Measurements from ENCODE around the gene NR5A2.

Gene NR5A2

DNA sequence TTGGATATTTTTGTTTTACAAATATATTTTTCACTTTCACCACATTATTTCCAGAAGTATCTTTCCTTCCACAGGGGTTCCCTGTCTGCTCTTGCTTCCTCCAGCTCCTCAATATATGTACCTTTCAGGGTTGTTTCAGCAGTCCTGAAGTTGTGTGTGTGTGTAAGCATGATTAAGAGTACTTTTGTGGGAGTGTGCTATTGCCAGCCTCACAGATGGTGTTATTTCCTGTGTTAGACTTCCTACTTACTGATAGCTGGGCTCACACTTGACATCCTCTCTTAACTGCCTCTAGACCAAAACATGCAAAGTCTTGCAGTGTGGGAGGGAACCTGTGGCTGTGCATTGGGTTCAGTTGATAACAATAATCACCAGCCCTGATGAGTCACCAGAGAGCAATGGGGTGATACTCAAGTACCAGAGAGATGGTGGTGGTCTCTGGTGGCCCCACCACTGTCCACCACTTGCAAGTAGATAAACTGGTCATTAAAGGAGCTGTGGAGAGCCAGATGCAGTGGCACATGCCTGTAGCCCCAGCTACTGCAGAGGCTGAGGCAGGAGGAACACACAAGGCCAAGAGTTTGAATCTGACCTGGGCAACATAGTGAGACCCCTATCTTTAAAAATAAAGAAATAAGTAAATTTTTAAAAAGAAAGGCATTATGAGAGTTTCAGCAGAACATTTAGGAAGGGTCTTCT, 126.7 kb downstream of the NR5A2 start:
- in situ Hi-C loops (cut with MboI; ENCODE audit: low sequenced_read_pairs): no loop called here

DNA sequence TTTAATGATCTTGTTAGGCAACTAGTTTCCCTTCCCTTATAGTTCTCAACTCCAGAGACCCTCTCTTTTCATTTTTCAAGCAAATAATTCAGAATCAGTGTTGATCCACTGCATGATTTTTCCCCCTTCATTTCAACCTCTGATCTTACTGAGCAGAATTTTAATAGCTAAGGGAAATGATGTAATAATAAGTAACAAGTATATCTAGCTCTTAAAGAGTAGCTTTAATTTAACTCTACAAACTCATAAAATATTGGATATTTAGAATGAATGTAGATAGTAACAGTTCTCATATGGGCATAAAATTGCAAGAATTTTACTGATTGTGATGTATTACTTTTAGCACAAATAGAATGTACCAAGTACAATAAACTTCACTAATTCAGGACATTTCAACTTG, 130.2 kb downstream of the NR5A2 start:
- in situ Hi-C loops (cut with MboI; ENCODE audit: low sequenced_read_pairs): no loop called here

DNA sequence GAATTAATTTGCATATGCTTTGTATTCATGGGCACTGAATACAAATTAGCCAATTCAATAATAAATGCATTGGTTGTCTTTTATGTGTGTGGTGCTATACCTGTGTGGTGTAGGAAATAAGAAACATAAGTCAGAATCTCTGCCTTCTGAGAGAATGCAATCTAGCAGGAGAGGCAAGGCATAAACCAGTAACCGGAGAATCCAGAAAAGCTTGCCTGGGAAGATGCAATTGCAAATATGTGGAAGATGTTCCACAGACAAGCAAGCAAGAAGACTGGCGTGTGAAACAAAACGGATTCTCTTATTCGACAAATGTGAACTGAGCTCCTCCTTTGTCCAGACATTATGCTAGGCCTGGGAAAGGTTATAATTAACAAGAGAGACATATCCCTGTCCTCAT, 134.3 kb downstream of the NR5A2 start:
- in situ Hi-C loops (cut with MboI; ENCODE audit: low sequenced_read_pairs): no loop called here

DNA sequence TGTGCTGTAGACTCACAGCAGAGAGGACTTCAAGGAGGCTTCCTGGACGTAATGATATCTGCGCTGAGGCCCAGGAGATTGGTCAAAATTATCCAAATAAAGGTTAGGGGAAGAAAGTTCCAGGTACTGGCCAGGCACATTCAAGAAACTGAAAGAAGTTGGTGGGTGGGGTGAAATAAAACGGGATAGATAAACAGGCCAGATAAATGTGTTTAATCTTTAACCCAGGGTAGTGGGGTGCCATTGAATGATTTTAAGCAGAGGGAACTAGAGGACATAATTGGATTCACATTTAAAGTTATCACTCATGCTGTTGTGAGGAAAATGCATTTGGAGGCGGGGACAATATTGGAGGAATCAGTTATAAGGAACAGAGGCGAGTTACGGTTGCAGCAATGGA, 134.7 kb downstream of the NR5A2 start:
- in situ Hi-C loops (cut with MboI; ENCODE audit: low sequenced_read_pairs): no loop called here

DNA sequence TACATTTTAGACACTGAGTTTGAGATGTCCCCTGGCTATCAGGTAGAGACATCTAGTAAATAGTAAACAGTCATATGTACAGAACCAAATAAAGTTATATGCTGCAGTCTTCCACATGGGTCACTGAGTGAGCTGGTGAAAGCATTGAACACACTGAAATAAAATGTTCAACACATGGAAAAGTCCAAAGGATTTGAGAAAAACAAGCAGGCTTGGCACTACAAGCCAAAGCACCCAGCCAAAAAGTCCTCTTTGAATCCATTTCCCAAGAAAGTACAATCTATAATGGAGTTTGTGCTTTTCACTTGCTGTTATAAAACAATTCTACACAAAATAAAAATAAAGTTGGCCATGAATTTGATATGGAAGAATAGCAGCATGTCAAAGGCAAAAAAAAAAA, 135.4 kb downstream of the NR5A2 start:
- in situ Hi-C loops (cut with MboI; ENCODE audit: low sequenced_read_pairs): no loop called here

DNA sequence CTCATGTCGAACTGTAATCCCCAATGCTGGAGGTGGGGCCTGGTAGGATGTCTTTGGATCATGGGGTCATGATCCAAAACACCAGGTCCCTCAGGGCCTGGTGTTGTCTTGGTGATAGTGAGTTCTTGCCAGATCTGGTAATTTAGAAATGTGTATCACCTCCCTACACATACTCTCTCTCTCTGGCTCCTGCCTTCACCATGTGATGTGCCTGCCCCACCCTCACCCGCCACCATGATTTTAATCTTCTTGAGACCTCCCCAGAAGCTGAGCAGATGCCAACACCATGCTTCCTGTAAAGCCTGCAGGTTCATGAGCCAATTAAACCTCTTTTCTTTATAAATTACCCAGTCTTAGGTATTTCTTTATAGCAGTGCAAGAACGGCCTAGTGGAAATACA, 136.4 kb downstream of the NR5A2 start:
- in situ Hi-C loops (cut with MboI; ENCODE audit: low sequenced_read_pairs): no loop called here

DNA sequence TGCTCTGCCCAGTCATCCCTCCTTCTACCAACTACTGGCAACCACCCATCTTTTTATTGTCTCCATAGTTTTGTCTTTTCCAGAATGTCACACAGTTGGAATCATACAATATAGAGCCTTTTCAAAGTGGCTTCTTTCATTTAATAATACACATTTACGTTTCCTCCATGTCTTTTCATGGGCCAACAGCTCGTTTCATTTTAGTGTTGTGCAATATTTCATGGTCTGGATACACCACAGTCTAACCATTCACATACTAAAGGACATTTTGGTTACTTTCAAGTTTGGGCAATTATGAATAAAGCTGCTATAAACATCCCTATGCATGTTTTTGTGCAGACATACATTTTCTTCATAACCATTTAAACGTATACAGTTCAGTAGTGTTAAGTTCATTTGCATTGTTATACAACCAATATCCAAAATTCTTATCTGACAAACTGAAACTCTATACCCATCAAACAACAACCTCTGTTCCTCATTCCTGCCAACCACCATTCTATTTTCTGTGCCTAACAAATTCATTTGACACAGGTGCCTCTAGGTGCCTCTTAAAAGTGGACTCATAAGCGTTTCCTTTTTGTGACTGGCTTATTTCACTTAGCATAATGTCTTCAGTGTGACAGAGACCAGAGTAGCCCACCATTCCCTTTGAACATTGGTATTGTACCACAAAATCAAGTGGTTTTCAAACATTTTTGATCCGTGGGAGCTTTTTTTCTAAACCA, 138.1 kb downstream of the NR5A2 start:
- in situ Hi-C loops (cut with MboI; ENCODE audit: low sequenced_read_pairs): no loop called here

DNA sequence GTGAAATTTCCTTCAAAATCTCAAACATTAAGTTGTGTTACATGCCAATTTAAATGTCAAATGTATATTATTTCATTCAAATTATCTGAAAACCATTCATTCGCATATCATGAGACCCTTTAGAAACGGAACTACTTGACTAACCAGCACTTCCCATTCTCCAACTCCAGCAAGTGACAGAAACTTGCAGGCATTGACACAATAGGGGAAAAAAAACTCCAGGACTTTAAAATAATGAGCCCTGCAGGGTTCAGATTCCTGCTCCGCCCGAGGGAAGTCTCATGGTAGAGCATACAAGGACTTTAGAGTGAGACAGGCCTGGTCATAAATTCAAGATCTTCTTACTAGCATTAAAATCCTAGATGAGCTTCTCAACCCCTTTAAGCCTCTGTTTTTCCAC, 138.9 kb downstream of the NR5A2 start:
- in situ Hi-C loops (cut with MboI; ENCODE audit: low sequenced_read_pairs): no loop called here

DNA sequence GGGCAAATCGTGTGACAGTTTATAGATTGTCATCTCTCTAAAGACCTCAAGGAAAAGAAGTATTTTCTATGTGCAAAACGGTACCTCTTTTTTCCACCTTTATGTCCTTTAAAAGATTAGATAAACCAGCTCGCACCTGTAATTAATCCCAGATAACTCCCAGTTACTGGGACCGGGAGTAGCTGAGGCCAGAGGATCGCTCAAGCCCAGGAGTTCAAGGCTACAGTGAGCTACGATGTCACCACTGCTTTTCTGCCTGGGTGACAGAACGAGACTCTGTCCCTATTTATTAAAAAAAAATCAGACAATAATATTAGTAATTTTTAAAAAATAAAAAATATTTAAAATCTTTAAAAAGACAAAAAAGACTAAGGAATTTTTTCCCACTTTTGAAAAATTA, 141.4 kb downstream of the NR5A2 start:
- in situ Hi-C loops (cut with MboI; ENCODE audit: low sequenced_read_pairs): no loop called here

DNA sequence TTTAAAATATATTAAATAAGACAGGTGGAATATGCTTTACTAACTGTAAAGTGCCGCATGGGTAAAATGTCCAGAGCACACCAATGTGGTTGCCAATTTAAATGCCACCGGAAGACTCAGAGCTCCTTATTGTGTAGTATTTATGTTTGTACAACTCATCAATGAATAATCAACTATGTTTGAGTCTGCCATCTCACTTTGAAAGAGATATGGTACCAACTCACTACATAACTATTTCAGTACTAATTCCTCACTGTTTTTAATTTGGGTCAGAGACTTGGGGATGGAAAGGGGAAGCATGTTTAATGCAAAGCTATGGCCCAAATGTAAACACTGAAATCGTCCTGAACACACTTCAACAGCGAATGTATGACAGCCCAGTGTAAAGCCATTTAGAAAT, 144.8 kb downstream of the NR5A2 start:
- in situ Hi-C loops (cut with MboI; ENCODE audit: low sequenced_read_pairs): no loop called here

DNA sequence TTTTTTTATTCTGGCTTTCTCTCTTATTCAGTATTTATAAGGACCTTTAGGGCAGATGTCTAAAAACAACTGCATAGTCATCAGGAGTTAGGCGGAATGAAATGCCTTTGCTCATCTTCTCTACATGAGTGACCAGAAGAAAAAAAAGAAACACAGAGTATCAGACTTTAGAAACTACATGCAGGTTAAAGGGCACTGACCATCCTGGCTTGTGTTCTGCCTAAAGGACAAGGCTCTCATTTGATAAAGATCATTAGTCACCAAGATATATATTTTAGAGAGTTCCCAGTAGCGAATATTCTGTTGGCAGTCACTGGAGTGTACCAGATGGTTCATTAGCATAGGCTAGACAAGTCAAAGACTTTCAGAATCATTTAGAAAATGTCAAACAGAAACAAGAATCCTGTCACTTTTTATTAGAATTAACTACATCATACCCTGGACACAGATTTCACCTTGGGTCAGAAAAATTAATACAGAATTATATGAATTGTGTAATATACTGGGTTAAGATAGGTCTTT, 145.6 kb downstream of the NR5A2 start:
- in situ Hi-C loops (cut with MboI; ENCODE audit: low sequenced_read_pairs): no loop called here

DNA sequence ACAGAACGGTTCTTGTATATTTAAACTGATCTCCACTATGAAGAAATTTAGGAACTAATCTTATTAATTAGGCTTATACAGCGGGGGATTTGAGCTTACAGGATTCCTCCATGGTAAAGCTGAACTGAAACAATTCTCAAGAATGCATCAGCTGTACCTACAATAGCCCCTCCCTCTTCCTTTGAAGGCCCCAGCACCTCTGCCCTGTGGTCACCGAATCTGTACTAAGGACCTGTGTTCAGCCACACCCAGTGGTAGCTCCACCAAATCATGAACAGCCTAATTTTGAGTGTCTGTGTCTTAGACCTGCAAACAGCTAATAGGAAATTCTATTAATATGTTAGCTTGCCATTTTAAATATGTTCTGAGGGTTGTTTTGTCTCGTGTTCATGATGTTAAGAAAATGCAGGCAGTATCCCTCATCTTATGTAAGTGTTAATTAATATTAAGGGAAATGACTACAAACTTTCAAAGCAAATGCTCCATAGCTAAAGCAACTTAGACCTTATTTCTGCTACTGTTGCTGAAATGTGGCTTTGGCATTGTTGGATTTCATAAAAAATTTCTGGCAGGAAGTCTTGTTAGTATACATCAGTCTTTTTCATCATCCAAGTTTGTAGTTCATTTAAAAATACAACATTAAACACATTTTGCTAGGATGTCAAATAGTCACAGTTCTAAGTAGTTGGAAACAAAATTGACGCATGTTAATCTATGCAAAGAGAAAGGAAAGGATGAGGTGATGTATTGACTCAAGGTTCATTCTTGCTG, 147.2 kb downstream of the NR5A2 start:
- in situ Hi-C loops (cut with MboI; ENCODE audit: low sequenced_read_pairs): no loop called here

DNA sequence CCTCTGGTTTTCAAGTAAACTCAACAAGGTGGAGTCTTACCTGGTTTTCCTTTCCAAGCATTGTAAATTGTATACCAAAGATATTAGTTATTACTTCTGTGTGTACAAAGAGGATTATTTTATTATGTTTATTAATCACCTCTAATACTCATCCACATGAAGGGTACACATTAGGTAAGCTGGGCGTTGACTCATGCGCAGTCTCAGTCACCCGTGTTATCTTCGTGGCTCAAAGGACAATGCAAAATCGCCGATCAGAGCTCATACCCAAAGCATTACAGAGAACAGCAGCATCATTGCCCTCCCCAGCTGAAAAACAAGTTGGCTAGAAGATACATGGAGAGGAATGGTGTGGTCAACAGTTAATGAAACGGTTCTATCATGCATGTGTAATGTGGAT, 148.7 kb downstream of the NR5A2 start:
- in situ Hi-C loops (cut with MboI; ENCODE audit: low sequenced_read_pairs): no loop called here

DNA sequence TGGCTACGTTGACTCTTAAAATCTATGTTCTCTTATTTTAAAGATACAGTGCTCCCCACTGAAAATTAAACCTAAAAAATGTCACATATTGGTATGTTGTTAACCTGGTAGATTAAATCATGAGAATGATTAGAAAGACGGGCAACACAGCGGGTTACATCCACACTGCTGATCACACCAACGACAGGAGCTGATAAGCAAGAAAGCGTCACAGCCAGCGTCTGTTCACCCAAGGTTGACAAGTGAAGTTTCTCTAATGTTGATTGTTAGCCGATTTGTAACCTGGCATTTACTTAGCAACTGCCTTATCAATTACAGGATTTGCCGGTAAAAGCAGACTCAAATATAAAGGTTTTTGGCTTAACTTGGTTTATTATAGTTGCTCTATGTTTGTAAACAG, 149.3 kb downstream of the NR5A2 start:
- in situ Hi-C loops (cut with MboI; ENCODE audit: low sequenced_read_pairs): no loop called here

DNA sequence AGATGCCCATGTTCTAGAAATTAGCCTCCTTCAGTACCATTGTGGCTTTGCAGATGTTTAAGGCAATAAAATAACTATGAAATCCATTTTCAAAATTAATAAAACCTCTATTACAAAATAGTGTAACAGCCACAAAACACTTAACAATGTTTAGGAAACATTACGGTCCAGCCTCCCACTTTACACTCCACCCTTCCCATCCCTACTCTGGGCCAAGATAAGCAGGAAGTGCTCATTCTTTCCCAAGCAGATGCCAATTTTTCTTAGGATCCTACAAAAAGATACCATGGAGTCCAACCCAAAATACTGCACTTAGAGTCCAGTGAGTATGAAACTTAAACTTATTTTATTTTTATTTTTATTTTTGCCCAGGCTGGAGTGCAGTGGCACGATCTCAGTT, 150.8 kb downstream of the NR5A2 start:
- in situ Hi-C loops (cut with MboI; ENCODE audit: low sequenced_read_pairs): no loop called here

DNA sequence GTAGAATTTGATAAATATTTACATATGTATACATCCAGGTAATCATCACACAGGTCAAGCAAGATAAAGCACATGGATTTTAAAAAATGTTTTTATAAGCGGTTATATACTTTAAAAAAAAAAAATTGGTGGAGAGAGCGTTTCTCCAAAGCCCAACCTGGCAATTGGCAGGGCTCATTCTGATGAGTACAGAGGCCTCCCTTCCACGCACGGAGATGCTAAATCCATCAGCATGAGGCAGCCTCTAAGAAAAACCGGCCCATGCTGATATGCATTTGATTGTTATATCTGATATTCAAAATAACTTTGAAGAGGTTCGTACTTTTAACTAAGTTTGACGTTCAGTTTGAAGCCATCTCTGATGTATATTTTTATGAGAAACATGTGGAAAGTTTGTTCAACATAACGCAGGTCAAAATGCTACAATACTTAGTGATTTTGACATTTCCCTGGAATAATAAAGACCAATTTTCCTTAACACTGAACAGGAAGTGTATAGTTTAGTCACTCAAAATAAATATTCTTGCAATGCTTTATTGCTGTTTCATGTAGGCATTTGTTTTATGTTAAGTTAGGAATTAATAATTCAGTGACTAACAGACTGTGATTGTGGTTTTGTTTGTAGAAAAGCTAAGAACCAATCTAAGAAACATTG, 151.7 kb downstream of the NR5A2 start:
- in situ Hi-C loops (cut with MboI; ENCODE audit: low sequenced_read_pairs): no loop called here

DNA sequence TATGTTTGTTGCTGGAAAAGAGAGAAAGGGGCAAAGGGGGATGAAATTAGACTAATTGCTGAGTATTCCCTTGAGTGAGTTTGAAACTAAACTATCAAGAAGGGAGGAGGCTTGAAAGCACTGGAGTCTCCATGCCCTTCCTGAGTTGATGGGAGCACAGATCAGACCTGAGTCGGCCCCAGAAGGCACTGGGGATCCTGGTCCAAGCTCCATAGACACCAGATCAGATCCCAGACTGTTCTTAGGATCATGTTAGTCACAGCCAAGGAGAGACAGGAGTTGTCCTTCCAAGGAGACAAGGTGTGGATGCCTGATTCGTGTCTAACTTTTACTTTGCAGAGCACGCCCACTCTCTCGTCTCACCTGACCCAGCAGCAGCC, 152.3 kb downstream of the NR5A2 start:
- in situ Hi-C loops (cut with MboI; ENCODE audit: low sequenced_read_pairs): no loop called here

DNA sequence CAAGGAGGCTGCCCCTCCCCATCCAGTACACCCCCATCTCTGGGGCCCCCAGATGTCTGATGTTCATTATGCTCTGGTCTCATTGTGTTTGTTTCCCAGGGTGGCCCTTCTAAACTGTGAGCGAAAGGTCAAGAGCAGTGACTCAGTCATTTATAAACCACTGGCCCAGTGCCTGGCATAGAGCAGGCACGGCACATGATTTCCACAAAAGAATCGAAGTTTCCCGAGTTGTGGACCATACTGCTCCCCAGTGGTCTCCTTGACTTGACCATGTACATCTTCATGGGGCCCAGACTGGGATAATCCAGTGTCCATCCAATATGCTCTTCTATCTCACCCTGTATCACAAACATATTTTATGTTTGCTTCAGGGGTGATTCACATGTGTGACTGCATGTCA, 153.3 kb downstream of the NR5A2 start:
- in situ Hi-C loops (cut with MboI; ENCODE audit: low sequenced_read_pairs): no loop called here

DNA sequence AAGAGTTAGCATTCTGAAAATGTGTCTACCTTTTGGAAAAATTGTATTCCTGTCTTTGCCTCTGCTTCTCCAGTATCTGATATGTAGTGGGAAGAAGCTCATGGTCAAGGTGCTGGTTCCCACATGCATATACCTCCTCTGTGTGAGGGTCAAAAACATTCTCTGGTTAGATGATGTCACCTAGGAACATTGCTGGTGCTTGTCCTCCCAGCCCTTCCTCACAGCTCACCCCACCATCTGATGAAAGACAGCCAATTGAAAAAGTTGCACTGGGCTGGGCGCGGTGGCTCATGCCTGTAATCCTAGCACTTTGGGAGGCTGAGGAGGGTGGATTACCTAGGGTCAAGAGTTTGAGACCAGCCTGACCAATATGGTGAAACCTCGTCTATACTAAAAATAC, 154.4 kb downstream of the NR5A2 start:
- in situ Hi-C loops (cut with MboI; ENCODE audit: low sequenced_read_pairs): no loop called here

DNA sequence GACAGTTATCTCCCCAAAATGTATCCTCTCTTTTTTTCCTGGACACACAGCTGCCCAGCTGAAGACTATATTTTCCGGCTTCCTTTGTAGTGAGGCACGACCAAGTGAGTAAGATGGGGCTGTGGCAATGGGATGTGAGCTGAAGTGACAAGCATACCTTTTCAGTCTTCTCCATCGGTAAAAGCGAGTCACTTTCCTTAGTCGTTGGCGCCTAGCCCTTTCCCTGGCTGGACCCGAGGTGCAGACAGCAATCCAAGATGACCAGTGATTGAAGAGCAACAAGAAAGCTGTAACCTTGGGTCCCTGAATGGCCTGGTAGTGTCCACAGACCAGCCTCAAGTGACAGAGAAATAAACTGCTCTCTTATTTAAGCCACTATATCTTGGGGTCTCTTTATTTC, 155.2 kb downstream of the NR5A2 start:
- in situ Hi-C loops (cut with MboI; ENCODE audit: low sequenced_read_pairs): no loop called here

DNA sequence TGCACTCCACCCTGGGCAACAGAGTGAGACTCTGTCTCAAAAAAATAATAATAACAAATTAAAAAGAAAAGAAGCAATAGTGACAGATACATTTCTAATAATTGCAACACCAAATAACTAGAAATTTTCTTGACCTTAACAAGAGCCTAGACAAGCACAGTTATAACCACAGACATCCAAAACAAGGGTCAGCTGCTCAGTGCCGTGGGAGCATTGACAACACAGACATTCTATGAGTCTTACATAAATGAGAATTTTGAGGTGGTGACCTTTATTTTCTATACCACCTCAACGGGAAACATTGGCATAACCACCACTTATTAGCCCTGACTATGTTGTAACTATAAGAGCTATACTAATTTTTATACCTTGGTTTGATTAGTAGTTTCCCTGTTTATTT, 156.1 kb downstream of the NR5A2 start:
- in situ Hi-C loops (cut with MboI; ENCODE audit: low sequenced_read_pairs): no loop called here

All from HL-60/S4 treated with phorbol 12-myristate 13-acetate at 8.2 ng/mL for 4 days and 3 days (cell line).